ENCODE data around the gene GIPC2. TPM values are rescaled to one million over a fixed set of nuclear protein-coding genes. Genes with fewer than 3 reads are reported as not detected.

Gene GIPC2
- total RNA-seq, 4 donors from 2014 or later = 4.2 to 5.9 (median 4.5) TPM

DNA sequence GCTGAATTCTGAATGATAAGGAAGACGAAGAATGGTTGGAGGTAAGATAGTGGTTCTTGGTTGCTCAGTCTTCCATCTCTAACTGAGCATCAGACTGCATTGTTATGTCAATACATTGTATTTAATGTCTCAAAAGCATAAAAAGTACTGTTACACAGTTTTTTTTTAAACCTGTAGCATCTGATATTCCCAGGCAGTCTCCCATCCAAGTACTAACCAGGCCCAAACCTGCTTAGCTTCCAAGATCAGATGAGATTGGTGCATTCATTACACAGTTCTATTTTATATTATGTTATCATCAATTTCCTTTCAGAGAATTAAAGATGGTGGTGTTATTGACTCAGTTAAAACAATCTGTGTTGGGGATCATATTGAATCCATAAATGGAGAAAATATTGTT lies 48.9 kb downstream of the GIPC2 start:
- Histone ChIP-seq H3K36me3 (no peaks in the 10 kb centered on the region), H3K4me3 (no peak overlapping the region), H3K27ac (no peak overlapping the region), H3K27me3 (no peaks in the 10 kb centered on the region), H3K9me3 (no peaks in the 10 kb centered on the region), H3K4me1 (no peaks in the 10 kb centered on the region)
- 88% methylated on average over 1 of the region's 1 CpG for WGBS
- TF ChIP-seq POLR2AphosphoS5 (IDR thresholded peaks at IDR 0.05) = no peak
- TF ChIP-seq CTCF (IDR thresholded peaks at IDR 0.05) = no peak
- TF ChIP-seq EP300 (IDR thresholded peaks at IDR 0.05) = no peak
- no peak for TF ChIP-seq POLR2A (IDR thresholded peaks at IDR 0.05)
- no peak for DNase-seq (ENCODE audit: low spot score in 2 of 2)

DNA sequence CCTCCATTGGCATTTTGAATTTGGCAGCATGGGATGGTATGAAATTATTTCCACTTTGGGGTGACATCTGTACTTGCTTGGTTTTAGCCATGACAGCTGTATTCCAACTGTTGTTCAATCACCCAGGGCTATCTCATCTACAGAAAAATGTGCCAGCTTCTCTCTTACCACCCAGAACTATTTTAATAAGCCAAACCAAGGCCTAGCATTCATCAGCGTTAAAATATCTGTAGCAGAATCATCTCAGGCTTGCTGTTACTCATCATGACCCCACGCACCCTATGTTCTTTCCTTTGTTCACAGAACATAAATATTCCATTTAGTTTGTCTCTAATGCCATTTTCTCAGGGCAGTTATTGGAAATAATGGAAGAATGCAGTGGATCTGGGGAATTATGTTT lies 49.8 kb downstream of the GIPC2 start:
- 65% methylated on average over 2 of the region's 2 CpGs for WGBS
- Histone ChIP-seq H3K9me3 (no peaks in the 10 kb centered on the region), H3K27ac (no peak overlapping the region), H3K27me3 (no peaks in the 10 kb centered on the region), H3K36me3 (no peaks in the 10 kb centered on the region), H3K4me3 (no peak overlapping the region), H3K4me1 (no peaks in the 10 kb centered on the region)
- DNase-seq (ENCODE audit: low spot score in 2 of 2) = no peak
- TF ChIP-seq POLR2AphosphoS5 (IDR thresholded peaks at IDR 0.05) = no peak
- TF ChIP-seq CTCF (IDR thresholded peaks at IDR 0.05) = no peak
- no peak for TF ChIP-seq POLR2A (IDR thresholded peaks at IDR 0.05)
- no peak for TF ChIP-seq EP300 (IDR thresholded peaks at IDR 0.05)

DNA sequence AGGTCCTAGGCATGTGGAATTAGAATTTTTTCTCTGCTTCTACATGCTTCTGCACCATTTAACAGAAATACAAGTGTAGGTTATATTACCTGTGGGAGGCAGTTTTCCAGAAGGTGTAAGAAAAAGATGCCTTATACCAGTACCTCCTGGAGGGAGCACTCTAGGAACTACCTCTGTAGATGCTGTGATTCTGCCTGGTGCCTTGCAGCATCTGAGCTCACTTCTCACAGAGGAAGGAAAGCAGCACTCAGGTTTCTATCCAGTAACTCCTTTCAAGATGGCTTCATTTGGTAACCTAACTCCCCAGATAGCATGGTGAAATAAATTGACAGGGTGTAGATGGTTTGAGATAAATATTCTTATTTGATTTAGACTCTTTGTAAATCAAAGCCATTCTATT lies 50.3 kb downstream of the GIPC2 start:
- Histone ChIP-seq H3K4me3 (no peak overlapping the region), H3K4me1 (no peaks in the 10 kb centered on the region), H3K27me3 (no peaks in the 10 kb centered on the region), H3K27ac (no peak overlapping the region), H3K9me3 (no peaks in the 10 kb centered on the region), H3K36me3 (no peaks in the 10 kb centered on the region)
- DNase-seq (ENCODE audit: low spot score in 2 of 2) = no peak
- no peak for TF ChIP-seq POLR2AphosphoS5 (IDR thresholded peaks at IDR 0.05)
- TF ChIP-seq EP300 (IDR thresholded peaks at IDR 0.05) = no peak
- no peak for TF ChIP-seq POLR2A (IDR thresholded peaks at IDR 0.05)
- TF ChIP-seq CTCF (IDR thresholded peaks at IDR 0.05) = no peak

DNA sequence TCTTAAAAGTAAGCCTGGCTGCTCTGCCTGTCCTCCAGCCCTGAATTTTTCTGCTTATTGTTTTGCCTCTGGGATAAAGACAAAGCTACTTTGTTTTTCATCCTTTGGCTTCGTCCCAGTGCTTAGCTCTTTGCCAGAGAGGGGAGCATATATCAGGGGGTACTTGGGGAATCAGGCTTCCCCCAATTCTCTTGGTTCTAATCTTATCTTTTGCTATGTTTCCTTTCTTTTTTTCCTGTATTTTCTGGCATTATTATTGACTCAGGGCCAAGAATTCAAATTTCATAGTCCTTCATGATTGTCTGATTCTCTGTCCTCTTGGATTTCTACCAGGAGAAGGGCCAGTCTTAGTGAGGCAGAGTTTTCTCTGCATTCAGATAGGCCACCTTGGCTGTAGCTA lies 51.2 kb downstream of the GIPC2 start:
- Histone ChIP-seq H3K27ac (no peak overlapping the region), H3K36me3 (no peaks in the 10 kb centered on the region), H3K4me3 (no peak overlapping the region), H3K27me3 (no peaks in the 10 kb centered on the region), H3K4me1 (no peaks in the 10 kb centered on the region), H3K9me3 (no peaks in the 10 kb centered on the region)
- WGBS = 80% methylated on average over 1 of the region's 1 CpG
- no peak for TF ChIP-seq EP300 (IDR thresholded peaks at IDR 0.05)
- no peak for TF ChIP-seq POLR2AphosphoS5 (IDR thresholded peaks at IDR 0.05)
- TF ChIP-seq CTCF (IDR thresholded peaks at IDR 0.05) = no peak
- no peak for TF ChIP-seq POLR2A (IDR thresholded peaks at IDR 0.05)
- no peak for DNase-seq (ENCODE audit: low spot score in 2 of 2)

GRCh38 chr1:78101051-78101450 lies 55.3 kb downstream of the GIPC2 start:
- TF ChIP-seq EP300 (IDR thresholded peaks at IDR 0.05) (no peak), POLR2AphosphoS5 (IDR thresholded peaks at IDR 0.05) (no peak), POLR2A (IDR thresholded peaks at IDR 0.05) (no peak), CTCF (IDR thresholded peaks at IDR 0.05) (no peak)
- Histone ChIP-seq H3K9me3 (no peaks in the 10 kb centered on the region), H3K27me3 (no peaks in the 10 kb centered on the region), H3K27ac (no peak overlapping the region), H3K4me3 (no peak overlapping the region), H3K36me3 (no peaks in the 10 kb centered on the region), H3K4me1 (no peaks in the 10 kb centered on the region)
- 93% methylated on average over 2 of the region's 2 CpGs for WGBS
- DNase-seq (ENCODE audit: low spot score in 2 of 2) = no peak

Measured in suprapubic skin (tissue), 4 donors.